Mucosa of rectum (tissue), 2 donors: ENCODE results near the gene FASTK.
A peak's percentile ranks its signal among the peaks of the same experiment; 100 is the strongest.
"Not testable (repeated sequence)": the region's sequence is repeated elsewhere in the genome, so short reads cannot be mapped to it uniquely, and the experiment has no call there.

Experiments used
- H3K27ac ChIP-seq, 2 donors: one replicate each; pipeline ENCODE4 v1.7.0; 2013; ENCODE audit warnings: inconsistent platforms in 2 of 2, low read depth in 2 of 2, low read length in 2 of 2
- H3K27me3 ChIP-seq, 2 donors: one replicate each; pipeline ENCODE4 v1.7.0; 2013; ENCODE audit warnings: low read length in 2 of 2; ENCODE audit not compliant: control insufficient read depth in 2 of 2, insufficient read depth in 2 of 2
- H3K36me3 ChIP-seq, 2 donors: one replicate each; pipeline ENCODE4 v1.7.0; 2013; ENCODE audit warnings: low read length in 2 of 2; ENCODE audit not compliant: control insufficient read depth in 2 of 2, insufficient read depth in 2 of 2
- H3K4me1 ChIP-seq, 2 donors: one replicate each; pipeline ENCODE4 v1.7.0; 2013; ENCODE audit warnings: low read length in 2 of 2, mild to moderate bottlenecking in 1 of 2; ENCODE audit not compliant: control insufficient read depth in 2 of 2, insufficient read depth in 2 of 2
- H3K4me3 ChIP-seq, 2 donors: one replicate each; pipeline ENCODE4 v1.7.0; 2013; ENCODE audit warnings: low read length in 2 of 2
- H3K9ac ChIP-seq, 2 donors: one replicate each; pipeline ENCODE4 v1.7.0; 2013; ENCODE audit warnings: low read length in 2 of 2, low read depth in 1 of 2, mild to moderate bottlenecking in 1 of 2
- H3K9me3 ChIP-seq, 2 donors: one replicate each; pipeline ENCODE4 v1.7.0; 2013; ENCODE audit warnings: low read length in 2 of 2; ENCODE audit not compliant: control insufficient read depth in 2 of 2
- donor health status: healthy.
- donor health status: Normal muscosa, but diverticular disease.

The FASTK gene

DNA sequence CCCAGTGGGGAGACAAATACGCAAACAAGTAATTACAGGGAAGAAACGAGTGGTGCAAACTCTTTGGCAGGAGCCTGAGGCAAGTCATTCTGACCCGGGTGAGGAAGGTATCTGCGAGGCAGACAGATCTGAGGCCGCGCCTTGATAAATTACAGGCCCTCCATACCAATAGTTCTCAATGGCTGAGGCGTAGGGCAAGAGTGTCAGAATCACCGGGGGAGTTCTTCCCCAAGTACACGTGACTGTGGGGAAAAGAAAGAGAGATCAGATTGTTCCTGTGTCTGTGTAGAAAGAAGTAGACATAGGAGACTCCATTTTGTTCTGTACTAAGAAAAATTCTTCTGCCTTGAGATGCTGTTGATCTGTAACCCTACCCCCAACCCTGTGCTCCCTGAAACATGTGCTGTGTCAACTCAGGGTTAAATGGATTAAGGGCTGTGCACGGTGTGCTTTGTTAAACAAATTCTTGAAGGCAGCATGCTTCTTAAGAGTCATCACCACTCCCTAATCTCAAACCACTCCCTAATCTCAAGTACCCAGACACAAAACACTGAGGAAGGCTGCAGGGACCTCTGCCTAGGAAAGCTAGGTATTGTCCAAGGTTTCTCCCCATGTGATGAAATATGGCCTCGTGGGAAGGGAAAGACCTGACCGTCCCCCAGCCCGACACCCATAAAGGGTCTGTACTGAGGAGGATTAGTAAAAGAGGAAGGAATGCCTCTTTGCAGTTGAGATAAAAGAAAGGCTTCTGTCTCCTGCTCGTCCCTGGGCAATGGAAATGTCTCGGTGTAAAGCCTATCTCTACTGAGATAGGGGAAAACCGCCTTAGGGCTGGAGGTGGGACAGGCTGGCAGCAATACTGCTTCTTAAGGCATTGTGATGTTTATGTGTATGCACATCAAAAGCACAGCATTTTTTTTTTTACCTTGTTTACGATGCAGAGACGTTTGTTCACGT lies 53.6 kb downstream of the FASTK start:
- H3K4me1 ChIP-seq, H3K27ac ChIP-seq, H3K36me3 ChIP-seq, H3K9ac ChIP-seq, H3K27me3 ChIP-seq, H3K9me3 ChIP-seq: not testable (repeated sequence)
- peak overlapping the region; percentile 82 to 90 for H3K4me3 ChIP-seq
